ENCODE data around the gene NSMCE1. TPM values are rescaled to one million over a fixed set of nuclear protein-coding genes. Genes with fewer than 3 reads are reported as not detected.
"Not testable (repeated sequence)": the region's sequence is repeated elsewhere in the genome, so short reads cannot be mapped to it uniquely, and the experiment has no call there.

Gene NSMCE1
- total RNA-seq, 1 donor from 2014 or later: 21.0 TPM

DNA sequence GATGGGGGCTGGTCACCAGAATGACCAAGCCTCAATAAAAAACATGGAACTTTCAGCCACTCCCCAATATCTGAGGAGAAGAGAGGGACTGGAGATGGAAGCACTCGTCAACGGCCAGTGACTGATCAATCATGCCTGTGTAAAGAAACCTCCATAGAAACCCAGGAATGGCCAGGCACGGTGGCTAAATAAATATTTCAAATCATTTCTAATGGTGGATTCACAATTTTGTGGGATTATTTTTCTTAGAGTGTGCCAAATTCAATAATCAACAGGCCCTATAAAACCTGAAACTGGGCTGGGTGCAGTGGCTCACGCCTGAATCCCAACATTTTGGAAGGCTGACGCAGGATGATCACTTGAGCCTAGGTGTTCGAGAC is 16.4 kb downstream of the NSMCE1 start:
- TF ChIP-seq, protein P1, sequence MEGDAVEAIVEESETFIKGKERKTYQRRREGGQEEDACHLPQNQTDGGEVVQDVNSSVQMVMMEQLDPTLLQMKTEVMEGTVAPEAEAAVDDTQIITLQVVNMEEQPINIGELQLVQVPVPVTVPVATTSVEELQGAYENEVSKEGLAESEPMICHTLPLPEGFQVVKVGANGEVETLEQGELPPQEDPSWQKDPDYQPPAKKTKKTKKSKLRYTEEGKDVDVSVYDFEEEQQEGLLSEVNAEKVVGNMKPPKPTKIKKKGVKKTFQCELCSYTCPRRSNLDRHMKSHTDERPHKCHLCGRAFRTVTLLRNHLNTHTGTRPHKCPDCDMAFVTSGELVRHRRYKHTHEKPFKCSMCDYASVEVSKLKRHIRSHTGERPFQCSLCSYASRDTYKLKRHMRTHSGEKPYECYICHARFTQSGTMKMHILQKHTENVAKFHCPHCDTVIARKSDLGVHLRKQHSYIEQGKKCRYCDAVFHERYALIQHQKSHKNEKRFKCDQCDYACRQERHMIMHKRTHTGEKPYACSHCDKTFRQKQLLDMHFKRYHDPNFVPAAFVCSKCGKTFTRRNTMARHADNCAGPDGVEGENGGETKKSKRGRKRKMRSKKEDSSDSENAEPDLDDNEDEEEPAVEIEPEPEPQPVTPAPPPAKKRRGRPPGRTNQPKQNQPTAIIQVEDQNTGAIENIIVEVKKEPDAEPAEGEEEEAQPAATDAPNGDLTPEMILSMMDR (IDR thresholded peaks at IDR 0.05; ENCODE audit: unreplicated experiment): no peak
- H3K4me1 Mint-ChIP-seq (ENCODE audit: unreplicated experiment): peaks cover 8% of the 10 kb centered on the region
- no peak for DNase-seq (ENCODE audit: low spot score)

DNA sequence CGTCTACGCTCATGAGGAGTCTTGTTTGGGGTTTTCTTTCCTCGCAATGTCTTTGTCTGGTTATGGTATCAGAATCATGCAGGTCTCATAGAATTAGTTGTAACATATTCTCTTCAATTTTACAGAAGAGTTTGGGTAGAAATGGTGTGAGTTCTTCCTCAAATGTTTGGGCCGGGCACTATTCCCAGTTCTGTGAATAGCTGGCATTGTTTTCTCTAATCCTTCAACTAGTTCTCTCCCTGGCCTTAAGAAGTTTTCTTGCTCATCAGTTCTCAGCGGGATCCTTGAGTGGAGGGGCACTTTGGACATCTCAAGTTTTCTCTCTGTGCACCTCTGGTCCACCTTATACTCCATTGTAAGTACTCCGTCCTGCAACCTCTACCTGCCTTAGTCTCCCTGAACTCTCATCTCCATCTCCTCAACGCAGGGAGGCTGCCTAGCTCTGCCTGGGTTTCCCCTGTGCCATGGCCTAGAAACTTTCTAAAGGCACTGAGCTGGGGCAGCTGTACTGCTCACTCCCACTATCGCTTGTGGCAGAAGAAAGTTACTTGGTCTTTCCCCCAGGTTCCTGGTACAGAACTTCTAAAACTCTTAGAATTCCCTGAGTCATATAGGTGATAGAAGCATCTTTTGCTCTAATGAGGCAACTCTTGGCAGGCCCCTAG is 16.9 kb downstream of the NSMCE1 start:
- no peaks in the 10 kb centered on the region for H3K9me3 Mint-ChIP-seq (ENCODE audit: unreplicated experiment)
- no peak for DNase-seq (ENCODE audit: low spot score)
- H3K27ac Mint-ChIP-seq (ENCODE audit: unreplicated experiment): no peak overlapping the region
- H3K27me3 Mint-ChIP-seq (ENCODE audit: unreplicated experiment): no peaks in the 10 kb centered on the region
- peaks cover 13% of the 10 kb centered on the region for H3K36me3 Mint-ChIP-seq (ENCODE audit: low read depth, unreplicated experiment)
- peaks cover 8% of the 10 kb centered on the region for H3K4me1 Mint-ChIP-seq (ENCODE audit: unreplicated experiment)
- H3K4me3 Mint-ChIP-seq (ENCODE audit: unreplicated experiment): no peak overlapping the region
- TF ChIP-seq, protein P1 (IDR thresholded peaks at IDR 0.05; ENCODE audit: unreplicated experiment): no peak

More for the DNA sequence above, 16.4 kb downstream of the NSMCE1 start:
- H3K4me3 Mint-ChIP-seq (ENCODE audit: unreplicated experiment): no peak overlapping the region
- no peak overlapping the region for H3K27ac Mint-ChIP-seq (ENCODE audit: unreplicated experiment)
- no peaks in the 10 kb centered on the region for H3K9me3 Mint-ChIP-seq (ENCODE audit: unreplicated experiment)
- H3K27me3 Mint-ChIP-seq (ENCODE audit: unreplicated experiment): no peaks in the 10 kb centered on the region
- H3K36me3 Mint-ChIP-seq (ENCODE audit: low read depth, unreplicated experiment): peaks cover 13% of the 10 kb centered on the region

DNA sequence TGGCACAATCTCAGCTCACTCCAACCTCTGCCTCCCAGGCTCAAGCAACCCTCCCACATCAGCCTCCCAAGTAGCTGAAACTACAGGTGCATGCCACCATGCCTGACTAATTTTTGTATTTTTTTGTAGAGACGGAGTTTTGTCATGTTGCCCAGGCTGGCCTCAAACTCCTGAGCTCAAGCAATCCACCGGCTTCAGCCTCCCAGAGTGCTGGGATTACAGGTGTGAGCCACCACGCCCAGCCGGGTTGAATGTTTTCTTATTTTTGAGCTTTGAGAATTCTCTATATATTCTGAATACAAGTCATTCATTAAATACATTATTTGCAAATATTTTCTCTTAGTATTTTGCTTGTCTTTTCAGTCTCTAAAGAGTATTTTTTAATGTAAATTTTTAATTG is 19.7 kb downstream of the NSMCE1 start:
- DNase-seq (ENCODE audit: low spot score); H3K9me3 Mint-ChIP-seq (ENCODE audit: unreplicated experiment): not testable (repeated sequence)

DNA sequence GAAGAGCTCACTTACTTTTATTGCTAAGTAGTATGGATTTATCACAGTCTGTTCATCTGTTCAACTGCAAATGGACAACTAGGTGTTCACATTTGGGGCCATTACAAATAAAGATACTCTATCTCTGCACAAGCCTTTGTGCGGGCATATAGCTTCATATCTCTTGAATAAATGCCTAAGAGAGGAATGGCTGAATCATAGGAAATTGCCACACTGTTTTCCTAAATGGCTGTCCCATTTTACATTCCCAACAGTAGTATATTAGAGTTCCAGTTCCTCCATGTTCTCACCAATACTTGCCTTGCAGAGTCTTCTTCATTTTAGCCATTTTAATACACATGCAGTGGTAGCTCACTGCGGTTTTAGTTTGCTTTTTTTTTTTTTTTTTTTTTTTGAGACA is 20.5 kb downstream of the NSMCE1 start:
- TF ChIP-seq, protein P1 (IDR thresholded peaks at IDR 0.05; ENCODE audit: unreplicated experiment): no peak
- H3K27me3 Mint-ChIP-seq (ENCODE audit: unreplicated experiment): no peaks in the 10 kb centered on the region
- no peaks in the 10 kb centered on the region for H3K9me3 Mint-ChIP-seq (ENCODE audit: unreplicated experiment)
- no peak for DNase-seq (ENCODE audit: low spot score)
- H3K4me3 Mint-ChIP-seq (ENCODE audit: unreplicated experiment): no peak overlapping the region
- peaks cover 7% of the 10 kb centered on the region for H3K36me3 Mint-ChIP-seq (ENCODE audit: low read depth, unreplicated experiment)
- peaks cover 24% of the 10 kb centered on the region for H3K4me1 Mint-ChIP-seq (ENCODE audit: unreplicated experiment)
- H3K27ac Mint-ChIP-seq (ENCODE audit: unreplicated experiment): no peak overlapping the region

More for the DNA sequence above, 19.7 kb downstream of the NSMCE1 start:
- not testable (repeated sequence) for H3K27ac Mint-ChIP-seq (ENCODE audit: unreplicated experiment); H3K36me3 Mint-ChIP-seq (ENCODE audit: low read depth, unreplicated experiment); H3K4me3 Mint-ChIP-seq (ENCODE audit: unreplicated experiment); H3K27me3 Mint-ChIP-seq (ENCODE audit: unreplicated experiment)
- H3K4me1 Mint-ChIP-seq (ENCODE audit: unreplicated experiment): peaks cover 17% of the 10 kb centered on the region

DNA sequence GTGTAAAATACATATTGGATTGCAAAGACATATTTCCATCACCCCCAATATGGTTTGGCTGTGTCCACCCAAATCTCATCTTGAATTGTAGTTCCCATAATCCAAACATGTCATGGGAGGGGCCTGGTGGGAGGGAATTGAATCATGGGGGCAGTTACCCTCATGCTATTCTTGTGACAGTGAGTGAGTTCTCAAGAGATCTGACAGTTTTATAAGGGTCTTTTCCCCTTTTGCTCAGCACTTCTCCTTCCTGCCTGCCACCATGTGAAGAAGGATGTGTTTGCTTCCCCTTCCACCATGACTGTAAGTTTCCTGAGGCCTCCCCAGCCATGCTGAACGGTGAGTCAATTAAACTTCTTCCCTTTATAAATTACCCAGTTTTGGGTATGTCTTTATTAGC is 21.5 kb downstream of the NSMCE1 start:
- not testable (repeated sequence) for H3K4me3 Mint-ChIP-seq (ENCODE audit: unreplicated experiment)
- peaks cover 32% of the 10 kb centered on the region for H3K4me1 Mint-ChIP-seq (ENCODE audit: unreplicated experiment)

DNA sequence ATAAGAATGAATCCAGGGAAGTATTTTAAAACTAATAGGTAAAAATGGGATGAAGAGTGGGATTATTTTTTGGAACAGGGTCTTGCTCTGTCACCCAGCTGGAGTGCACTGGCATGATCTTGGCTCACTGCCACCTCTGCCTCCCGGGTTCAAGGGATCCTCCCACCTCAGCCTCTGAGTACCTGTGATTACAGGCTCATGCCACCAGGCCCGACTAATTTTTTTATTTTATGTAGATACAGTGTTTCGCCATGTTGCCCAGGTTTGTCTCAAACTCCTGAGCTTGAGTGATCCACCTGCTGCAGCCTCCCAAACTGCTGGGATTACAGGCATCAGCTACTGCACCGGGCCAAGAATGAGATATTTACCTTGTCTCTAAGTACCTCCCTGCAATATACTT is 22.1 kb downstream of the NSMCE1 start:
- TF ChIP-seq, protein P1 (IDR thresholded peaks at IDR 0.05; ENCODE audit: unreplicated experiment): no peak
- Mint-ChIP-seq H3K9me3 (ENCODE audit: unreplicated experiment) (no peaks in the 10 kb centered on the region), H3K4me1 (ENCODE audit: unreplicated experiment) (peaks cover 39% of the 10 kb centered on the region), H3K36me3 (ENCODE audit: low read depth, unreplicated experiment) (peaks cover 7% of the 10 kb centered on the region), H3K27me3 (ENCODE audit: unreplicated experiment) (peaks cover 4% of the 10 kb centered on the region), H3K4me3 (ENCODE audit: unreplicated experiment) (no peak overlapping the region), H3K27ac (ENCODE audit: unreplicated experiment) (no peak overlapping the region)
- no peak for DNase-seq (ENCODE audit: low spot score)

More for the DNA sequence above, 21.5 kb downstream of the NSMCE1 start:
- not testable (repeated sequence) for DNase-seq (ENCODE audit: low spot score); H3K36me3 Mint-ChIP-seq (ENCODE audit: low read depth, unreplicated experiment); H3K27ac Mint-ChIP-seq (ENCODE audit: unreplicated experiment); H3K27me3 Mint-ChIP-seq (ENCODE audit: unreplicated experiment); H3K9me3 Mint-ChIP-seq (ENCODE audit: unreplicated experiment)
